ENCODE measurements around the gene SLBP.

SLBP gene

DNA sequence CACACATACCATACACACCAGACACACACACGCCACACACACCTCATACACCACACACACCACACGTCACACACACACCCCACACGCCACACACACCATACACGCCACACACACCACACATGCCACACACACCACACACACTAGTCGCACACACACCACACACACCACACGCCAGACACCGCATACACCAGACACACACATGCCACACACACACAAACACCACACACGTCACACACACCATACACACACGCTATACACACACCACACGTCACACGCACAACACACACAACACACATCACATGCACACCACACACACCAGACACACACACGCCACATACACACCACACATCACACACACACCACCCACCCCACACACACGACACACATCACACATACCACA lies 60.0 kb downstream of the SLBP start:
- no peak overlapping the region for H3K27ac ChIP-seq
- no peaks in the 10 kb centered on the region for H3K36me3 ChIP-seq
- TF ChIP-seq, protein P1, sequence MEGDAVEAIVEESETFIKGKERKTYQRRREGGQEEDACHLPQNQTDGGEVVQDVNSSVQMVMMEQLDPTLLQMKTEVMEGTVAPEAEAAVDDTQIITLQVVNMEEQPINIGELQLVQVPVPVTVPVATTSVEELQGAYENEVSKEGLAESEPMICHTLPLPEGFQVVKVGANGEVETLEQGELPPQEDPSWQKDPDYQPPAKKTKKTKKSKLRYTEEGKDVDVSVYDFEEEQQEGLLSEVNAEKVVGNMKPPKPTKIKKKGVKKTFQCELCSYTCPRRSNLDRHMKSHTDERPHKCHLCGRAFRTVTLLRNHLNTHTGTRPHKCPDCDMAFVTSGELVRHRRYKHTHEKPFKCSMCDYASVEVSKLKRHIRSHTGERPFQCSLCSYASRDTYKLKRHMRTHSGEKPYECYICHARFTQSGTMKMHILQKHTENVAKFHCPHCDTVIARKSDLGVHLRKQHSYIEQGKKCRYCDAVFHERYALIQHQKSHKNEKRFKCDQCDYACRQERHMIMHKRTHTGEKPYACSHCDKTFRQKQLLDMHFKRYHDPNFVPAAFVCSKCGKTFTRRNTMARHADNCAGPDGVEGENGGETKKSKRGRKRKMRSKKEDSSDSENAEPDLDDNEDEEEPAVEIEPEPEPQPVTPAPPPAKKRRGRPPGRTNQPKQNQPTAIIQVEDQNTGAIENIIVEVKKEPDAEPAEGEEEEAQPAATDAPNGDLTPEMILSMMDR (IDR thresholded peaks at IDR 0.05), result no peak
- H3K4me1 ChIP-seq (ENCODE audit: control insufficient read depth in 1 of 2, insufficient read depth in 1 of 2, low read depth in 1 of 2, low read length in 1 of 2), result no peaks in the 10 kb centered on the region
- no peaks in the 10 kb centered on the region for H3K27me3 ChIP-seq
- no peak overlapping the region for H3K4me3 ChIP-seq (ENCODE audit: low read depth in 1 of 2, low read length in 1 of 2)
- H3K9me3 ChIP-seq, result no peaks in the 10 kb centered on the region

DNA sequence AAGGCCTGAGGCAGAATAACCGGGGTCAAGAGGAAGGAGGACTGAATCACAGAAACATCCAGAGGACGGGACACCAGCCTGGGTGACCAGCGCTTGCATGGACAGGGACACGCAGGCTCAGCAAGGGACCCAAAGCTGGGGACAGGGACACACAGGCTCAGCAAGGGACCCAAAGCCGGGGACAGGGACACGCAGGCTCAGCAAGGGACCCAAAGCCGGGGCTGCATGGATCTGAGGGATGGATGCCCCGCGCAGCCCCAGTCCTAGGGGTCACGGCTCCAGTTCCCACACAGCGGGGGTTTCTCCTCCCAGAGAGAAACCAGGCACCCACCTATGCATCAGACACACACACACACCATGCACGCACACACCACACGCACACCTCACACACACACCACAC lies 60.5 kb downstream of the SLBP start:
- Histone ChIP-seq H3K9me3 (no peaks in the 10 kb centered on the region), H3K27ac (no peak overlapping the region)
- TF ChIP-seq, protein P1 (IDR thresholded peaks at IDR 0.05), result no peak

DNA sequence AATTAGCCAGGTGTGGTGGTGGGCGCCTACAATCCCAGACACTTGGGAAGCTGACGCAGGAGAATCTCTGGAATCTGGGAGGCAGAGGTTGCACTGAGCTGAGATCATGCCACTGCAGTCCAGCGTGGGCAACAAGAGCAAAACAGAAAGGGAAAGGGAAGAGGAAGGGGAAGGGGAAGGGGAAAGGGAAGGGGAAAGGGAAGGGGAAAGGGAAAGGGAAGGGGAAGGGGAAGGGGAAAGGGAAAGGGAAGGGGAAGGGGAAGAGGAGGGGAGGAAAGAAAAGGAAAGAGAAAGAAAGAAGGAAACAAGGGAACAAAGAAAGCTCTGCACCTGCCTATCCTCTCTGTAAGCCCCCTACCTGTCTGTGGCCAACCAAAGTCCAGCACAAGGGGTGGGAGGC lies 63.2 kb downstream of the SLBP start:
- no peaks in the 10 kb centered on the region for H3K9me3 ChIP-seq
- no peak overlapping the region for H3K4me3 ChIP-seq (ENCODE audit: low read depth in 1 of 2, low read length in 1 of 2)
- TF ChIP-seq, protein P1 (IDR thresholded peaks at IDR 0.05), result no peak
- no peak overlapping the region for H3K27ac ChIP-seq
- no peaks in the 10 kb centered on the region for H3K36me3 ChIP-seq
- no peaks in the 10 kb centered on the region for H3K4me1 ChIP-seq (ENCODE audit: control insufficient read depth in 1 of 2, insufficient read depth in 1 of 2, low read depth in 1 of 2, low read length in 1 of 2)
- H3K27me3 ChIP-seq, result no peaks in the 10 kb centered on the region

More for the DNA sequence above, 60.5 kb downstream of the SLBP start:
- Histone ChIP-seq H3K4me1 (ENCODE audit: control insufficient read depth in 1 of 2, insufficient read depth in 1 of 2, low read depth in 1 of 2, low read length in 1 of 2) (no peaks in the 10 kb centered on the region), H3K4me3 (ENCODE audit: low read depth in 1 of 2, low read length in 1 of 2) (no peak overlapping the region), H3K36me3 (no peaks in the 10 kb centered on the region), H3K27me3 (no peaks in the 10 kb centered on the region)

DNA sequence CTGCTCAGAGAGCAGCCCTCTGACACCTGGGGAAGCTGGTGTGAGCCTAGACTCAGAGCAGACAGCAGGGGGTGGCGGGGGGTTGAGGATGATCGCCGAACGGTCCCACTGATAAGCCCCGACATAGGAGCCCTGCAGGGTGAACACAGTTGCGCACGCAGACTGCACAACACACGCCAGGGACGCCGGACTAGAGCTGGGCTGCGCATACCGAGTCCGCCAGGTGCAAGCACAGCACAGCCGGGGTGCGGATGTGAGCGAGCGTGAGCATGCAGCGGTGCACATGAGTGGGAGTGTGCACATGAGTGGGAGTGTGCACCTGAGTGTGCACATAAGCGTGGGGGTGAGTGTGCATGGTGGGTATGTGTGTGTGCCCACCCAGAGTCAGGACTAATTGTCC lies 64.7 kb downstream of the SLBP start:
- Histone ChIP-seq H3K4me1 (ENCODE audit: control insufficient read depth in 1 of 2, insufficient read depth in 1 of 2, low read depth in 1 of 2, low read length in 1 of 2) (no peaks in the 10 kb centered on the region), H3K27ac (no peak overlapping the region), H3K4me3 (ENCODE audit: low read depth in 1 of 2, low read length in 1 of 2) (no peak overlapping the region), H3K27me3 (no peaks in the 10 kb centered on the region), H3K9me3 (no peaks in the 10 kb centered on the region), H3K36me3 (no peaks in the 10 kb centered on the region)
- TF ChIP-seq, protein P1 (IDR thresholded peaks at IDR 0.05), result no peak

DNA sequence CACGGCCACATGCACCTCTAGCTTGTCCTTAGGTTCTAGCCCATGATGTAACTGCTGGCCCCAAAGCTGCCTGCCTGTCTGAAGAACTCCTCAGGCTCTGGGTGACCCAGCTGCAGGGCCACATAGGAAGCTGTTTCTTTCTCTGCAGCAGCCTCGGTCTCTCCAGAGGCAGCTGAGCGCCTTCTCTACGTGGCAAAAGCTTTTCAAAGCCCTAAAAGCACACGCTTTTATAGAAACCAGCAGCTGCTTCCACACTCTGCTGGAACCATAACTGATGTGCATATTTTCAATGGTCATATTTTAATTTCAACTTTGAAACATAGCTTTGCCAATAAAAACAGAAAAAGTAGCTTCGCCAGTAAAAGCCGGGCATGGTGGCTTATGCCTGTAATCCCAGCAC lies 65.4 kb downstream of the SLBP start:
- Histone ChIP-seq H3K36me3 (no peaks in the 10 kb centered on the region), H3K27ac (no peak overlapping the region), H3K4me3 (ENCODE audit: low read depth in 1 of 2, low read length in 1 of 2) (no peak overlapping the region), H3K27me3 (no peaks in the 10 kb centered on the region), H3K4me1 (ENCODE audit: control insufficient read depth in 1 of 2, insufficient read depth in 1 of 2, low read depth in 1 of 2, low read length in 1 of 2) (no peaks in the 10 kb centered on the region), H3K9me3 (no peaks in the 10 kb centered on the region)
- TF ChIP-seq, protein P1 (IDR thresholded peaks at IDR 0.05), result no peak

Measured in neutrophil (primary cell).